Measurements from ENCODE around the gene RSPH10B2. TPM values are rescaled to one million over a fixed set of nuclear protein-coding genes. Genes with fewer than 3 reads are reported as not detected.
"Not testable (repeated sequence)": the region's sequence is repeated elsewhere in the genome, so short reads cannot be mapped to it uniquely, and the experiment has no call there.

Gene RSPH10B2
- total RNA-seq, 1 donor from 2014 or later, result 0.27 TPM

DNA sequence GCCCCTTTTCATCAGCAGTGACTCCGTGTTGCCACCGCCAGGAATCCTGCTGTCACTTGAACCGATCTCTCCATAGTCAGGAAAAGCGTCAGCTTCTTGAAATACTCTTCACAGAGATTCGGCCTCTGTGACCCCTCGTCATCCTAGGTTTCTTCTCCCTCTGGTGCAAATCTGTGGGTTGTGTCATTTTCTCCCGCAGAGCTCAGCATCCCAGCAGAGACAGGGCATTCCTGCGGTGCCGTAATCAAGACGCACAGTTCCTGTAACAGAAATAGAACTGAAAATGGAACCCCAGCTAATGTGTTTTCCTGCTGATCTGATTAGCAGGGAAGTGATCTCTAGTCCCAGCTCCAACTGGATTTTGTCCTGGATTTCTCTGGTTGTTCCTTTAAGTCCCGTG, 40.4 kb downstream of the RSPH10B2 start:
- not testable (repeated sequence) for H3K27me3 Mint-ChIP-seq (ENCODE audit: low read depth); H3K4me3 Mint-ChIP-seq (ENCODE audit: unreplicated experiment); H3K9me3 Mint-ChIP-seq (ENCODE audit: low read depth); DNase-seq (ENCODE audit: low spot score); H3K27ac Mint-ChIP-seq (ENCODE audit: unreplicated experiment); H3K36me3 Mint-ChIP-seq (ENCODE audit: low read depth); H3K4me1 Mint-ChIP-seq (ENCODE audit: low read depth)

DNA sequence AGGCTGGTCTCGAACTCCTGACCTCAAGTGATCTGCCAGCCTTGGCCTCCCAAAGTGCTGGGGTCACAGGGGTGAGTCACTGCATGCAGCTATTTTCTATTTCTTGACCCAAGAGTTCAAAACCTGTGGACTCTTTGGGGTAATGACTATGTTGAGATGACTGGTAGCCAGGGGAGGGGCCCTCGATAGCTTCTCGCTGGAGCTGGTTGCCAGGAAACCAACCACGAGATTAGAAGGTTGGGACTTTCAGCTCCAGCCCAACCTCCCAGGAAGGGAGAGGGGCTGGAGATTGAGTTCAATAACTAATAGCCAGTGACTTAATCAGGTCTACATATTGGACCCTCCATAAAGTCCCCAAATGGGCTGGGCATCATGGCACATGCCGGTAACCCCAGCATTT, 43.3 kb downstream of the RSPH10B2 start:
- not testable (repeated sequence) for H3K4me1 Mint-ChIP-seq (ENCODE audit: low read depth); H3K9me3 Mint-ChIP-seq (ENCODE audit: low read depth); H3K27me3 Mint-ChIP-seq (ENCODE audit: low read depth); DNase-seq (ENCODE audit: low spot score); H3K27ac Mint-ChIP-seq (ENCODE audit: unreplicated experiment); H3K4me3 Mint-ChIP-seq (ENCODE audit: unreplicated experiment); H3K36me3 Mint-ChIP-seq (ENCODE audit: low read depth)

GRCh38 chr7:6798047-6798446, 44.1 kb downstream of the RSPH10B2 start:
- H3K27me3 Mint-ChIP-seq (ENCODE audit: low read depth); H3K36me3 Mint-ChIP-seq (ENCODE audit: low read depth); H3K4me1 Mint-ChIP-seq (ENCODE audit: low read depth); H3K27ac Mint-ChIP-seq (ENCODE audit: unreplicated experiment); DNase-seq (ENCODE audit: low spot score); H3K9me3 Mint-ChIP-seq (ENCODE audit: low read depth); H3K4me3 Mint-ChIP-seq (ENCODE audit: unreplicated experiment): not testable (repeated sequence)

DNA sequence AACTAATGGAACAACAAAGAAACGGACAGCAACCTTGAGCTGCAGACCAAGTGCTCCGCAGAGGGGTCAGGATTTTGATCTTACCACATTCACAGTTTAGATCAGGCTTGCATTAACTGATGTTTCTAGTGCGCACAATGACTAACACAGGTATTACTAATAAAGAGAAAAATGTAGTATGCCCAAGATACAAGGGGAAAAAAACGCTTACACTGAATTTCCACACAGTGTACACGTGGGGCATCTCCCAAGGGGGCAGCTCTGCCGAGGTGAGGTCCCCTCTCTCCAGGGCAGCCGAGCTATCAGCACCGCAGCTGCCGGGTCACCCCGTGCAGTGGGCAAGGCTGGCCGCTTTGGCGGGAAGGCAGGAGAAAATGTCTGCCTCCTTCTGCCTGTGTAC, 46.0 kb downstream of the RSPH10B2 start:
- not testable (repeated sequence) for DNase-seq (ENCODE audit: low spot score); H3K4me3 Mint-ChIP-seq (ENCODE audit: unreplicated experiment); H3K36me3 Mint-ChIP-seq (ENCODE audit: low read depth); H3K9me3 Mint-ChIP-seq (ENCODE audit: low read depth); H3K27me3 Mint-ChIP-seq (ENCODE audit: low read depth); H3K27ac Mint-ChIP-seq (ENCODE audit: unreplicated experiment); H3K4me1 Mint-ChIP-seq (ENCODE audit: low read depth)

GRCh38 chr7:6800331-6800730, 46.4 kb downstream of the RSPH10B2 start:
- H3K4me3 Mint-ChIP-seq (ENCODE audit: unreplicated experiment); DNase-seq (ENCODE audit: low spot score); H3K9me3 Mint-ChIP-seq (ENCODE audit: low read depth); H3K27ac Mint-ChIP-seq (ENCODE audit: unreplicated experiment); H3K4me1 Mint-ChIP-seq (ENCODE audit: low read depth); H3K27me3 Mint-ChIP-seq (ENCODE audit: low read depth); H3K36me3 Mint-ChIP-seq (ENCODE audit: low read depth): not testable (repeated sequence)

DNA sequence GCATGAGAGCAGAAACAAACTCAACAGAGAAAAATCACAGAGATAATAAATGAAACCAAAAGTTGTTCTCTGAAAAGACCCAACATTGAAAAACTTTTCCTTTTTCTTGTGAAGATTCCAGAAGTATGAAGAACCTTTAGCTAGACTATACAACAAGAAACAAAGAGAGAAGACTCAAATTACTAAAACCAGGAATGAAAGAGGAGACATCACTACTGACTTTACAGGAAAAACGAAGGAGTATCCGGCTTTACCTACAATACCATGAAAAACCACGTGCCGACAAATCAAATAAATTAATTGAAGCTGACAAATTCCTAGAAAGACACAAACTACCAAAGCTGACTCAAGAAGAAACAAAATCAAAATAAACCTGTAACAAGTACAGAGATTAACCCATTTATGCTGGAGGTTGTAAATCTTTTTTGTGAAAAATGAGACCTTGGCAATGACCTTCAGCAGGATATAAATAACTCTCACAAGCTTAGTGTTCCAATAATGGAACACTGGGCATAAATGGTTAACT, 53.6 kb downstream of the RSPH10B2 start:
- not testable (repeated sequence) for DNase-seq (ENCODE audit: low spot score); H3K9me3 Mint-ChIP-seq (ENCODE audit: low read depth)

GRCh38 chr7:6807959-6808358, 54.1 kb downstream of the RSPH10B2 start:
- not testable (repeated sequence) for H3K27me3 Mint-ChIP-seq (ENCODE audit: low read depth); H3K4me3 Mint-ChIP-seq (ENCODE audit: unreplicated experiment); H3K9me3 Mint-ChIP-seq (ENCODE audit: low read depth); H3K4me1 Mint-ChIP-seq (ENCODE audit: low read depth); H3K36me3 Mint-ChIP-seq (ENCODE audit: low read depth); DNase-seq (ENCODE audit: low spot score); H3K27ac Mint-ChIP-seq (ENCODE audit: unreplicated experiment)

More for the DNA sequence above, 53.6 kb downstream of the RSPH10B2 start:
- not testable (repeated sequence) for H3K27ac Mint-ChIP-seq (ENCODE audit: unreplicated experiment); H3K4me1 Mint-ChIP-seq (ENCODE audit: low read depth); H3K27me3 Mint-ChIP-seq (ENCODE audit: low read depth); H3K36me3 Mint-ChIP-seq (ENCODE audit: low read depth); H3K4me3 Mint-ChIP-seq (ENCODE audit: unreplicated experiment)

GRCh38 chr7:6813011-6813410, 59.1 kb downstream of the RSPH10B2 start:
- DNase-seq (ENCODE audit: low spot score); H3K4me3 Mint-ChIP-seq (ENCODE audit: unreplicated experiment); H3K27me3 Mint-ChIP-seq (ENCODE audit: low read depth); H3K4me1 Mint-ChIP-seq (ENCODE audit: low read depth); H3K36me3 Mint-ChIP-seq (ENCODE audit: low read depth); H3K27ac Mint-ChIP-seq (ENCODE audit: unreplicated experiment); H3K9me3 Mint-ChIP-seq (ENCODE audit: low read depth): not testable (repeated sequence)

- H3K9me3 Mint-ChIP-seq (ENCODE audit: low read depth), result not testable (repeated sequence)
These were observed 61.6 kb downstream of the RSPH10B2 start for GRCh38 chr7:6815470-6815869.

GRCh38 chr7:6821622-6822021, 67.7 kb downstream of the RSPH10B2 start:
- peaks cover 13% of the 10 kb centered on the region for H3K36me3 Mint-ChIP-seq (ENCODE audit: low read depth)
- H3K9me3 Mint-ChIP-seq (ENCODE audit: low read depth), result not testable (repeated sequence)

More at GRCh38 chr7:6815470-6815869, 61.6 kb downstream of the RSPH10B2 start:
- H3K4me3 Mint-ChIP-seq (ENCODE audit: unreplicated experiment); H3K4me1 Mint-ChIP-seq (ENCODE audit: low read depth); H3K27ac Mint-ChIP-seq (ENCODE audit: unreplicated experiment); DNase-seq (ENCODE audit: low spot score); H3K27me3 Mint-ChIP-seq (ENCODE audit: low read depth): not testable (repeated sequence)
- H3K36me3 Mint-ChIP-seq (ENCODE audit: low read depth), result peaks cover 10% of the 10 kb centered on the region

DNA sequence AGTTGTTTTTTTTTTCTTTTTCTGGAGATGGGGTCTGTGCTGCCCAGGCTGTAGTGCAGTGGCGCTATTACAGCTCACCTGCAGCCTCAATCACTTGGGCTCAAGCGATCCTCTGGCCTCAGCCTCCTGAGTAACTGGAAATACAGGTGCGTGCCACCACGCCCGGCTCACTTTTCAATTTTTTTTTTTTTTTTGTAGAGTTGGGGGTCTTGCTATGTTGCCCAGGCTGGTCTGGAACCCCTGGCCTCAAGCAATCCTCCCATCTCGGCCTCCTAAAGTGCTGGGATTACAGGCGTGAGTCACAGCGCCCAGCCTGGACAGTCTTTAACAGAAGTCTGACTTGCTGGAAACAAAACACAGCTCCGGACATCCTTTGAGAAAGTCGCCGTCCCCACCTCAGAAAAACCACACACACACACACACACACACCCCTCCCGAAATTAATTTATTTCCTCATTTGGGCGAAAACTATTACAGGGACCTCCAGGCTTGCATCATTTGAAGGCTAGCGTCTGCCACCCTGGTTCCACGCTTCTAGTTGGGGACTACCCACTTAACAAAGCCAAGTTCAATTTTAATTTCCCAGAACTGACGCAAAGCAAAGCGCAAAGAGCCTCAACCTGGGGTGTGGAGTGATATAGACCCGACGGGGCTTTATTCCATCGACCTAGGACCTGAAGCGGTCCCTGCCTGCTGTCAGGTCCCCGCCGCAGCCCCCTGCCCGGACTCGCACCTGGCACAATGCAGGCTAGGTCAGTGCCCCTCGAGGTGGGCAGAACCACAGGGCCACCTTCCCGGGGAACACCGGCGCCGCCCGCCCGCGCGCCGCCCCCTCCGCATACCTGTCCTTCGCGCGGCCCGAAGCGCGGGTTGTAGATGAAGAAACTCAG, 71.6 kb downstream of the RSPH10B2 start:
- Mint-ChIP-seq H3K4me3 (ENCODE audit: unreplicated experiment) (peak overlapping the region; percentile 67), H3K27ac (ENCODE audit: unreplicated experiment) (peak overlapping the region; percentile 74)
- H3K9me3 Mint-ChIP-seq (ENCODE audit: low read depth); DNase-seq (ENCODE audit: low spot score); H3K4me1 Mint-ChIP-seq (ENCODE audit: low read depth); H3K27me3 Mint-ChIP-seq (ENCODE audit: low read depth); H3K36me3 Mint-ChIP-seq (ENCODE audit: low read depth): not testable (repeated sequence)

More at GRCh38 chr7:6821622-6822021, 67.7 kb downstream of the RSPH10B2 start:
- H3K4me1 Mint-ChIP-seq (ENCODE audit: low read depth); H3K27me3 Mint-ChIP-seq (ENCODE audit: low read depth); H3K4me3 Mint-ChIP-seq (ENCODE audit: unreplicated experiment); DNase-seq (ENCODE audit: low spot score); H3K27ac Mint-ChIP-seq (ENCODE audit: unreplicated experiment): not testable (repeated sequence)
